IMR-90 (cell line): Measurements from ENCODE around the gene NPC1. TPM values are rescaled to one million over a fixed set of nuclear protein-coding genes. Genes with fewer than 3 reads are reported as not detected.

ENCODE experiments used
- ATAC-seq: fragments of 200-7000 bp; cut with Tn5 transposase; 2 replicates; pipeline ENCODE4 v1.9.1; 2020; ENCODE audit warnings: low read depth, mild to moderate bottlenecking, moderate library complexity
- BruUV-seq: library from RNA; stranded (reverse); fragments of 400-500 nt; replicated peaks from 2 replicates; lab custom pipeline; 2021; lab: Mats Ljungman, UMichigan
- CTCF ChIA-PET: fragments of 300-600 bp; formaldehyde crosslinking; extraction: SDS; loops from one replicate; lab custom pipeline; 2021; ENCODE audit warnings: antibody characterized with exemption; lab: Yijun Ruan, JAX
- POLR2A ChIA-PET: fragments of 300-600 bp; sonication (Branson Sonifier 250); formaldehyde crosslinking; loops from one replicate; lab custom pipeline; 2022; ENCODE audit warnings: antibody characterized with exemption; ENCODE audit not compliant: unreplicated experiment; lab: Charles Lee
- DNase-seq: peaks from one replicate; pipeline ENCODE4 v3.0.0; 2013
- H2AFZ ChIP-seq: replicated peaks from 2 replicates; pipeline ENCODE3; 2013; ENCODE audit warnings: low read length, mild to moderate bottlenecking; ENCODE audit not compliant: poor library complexity
- H2AK5ac ChIP-seq: 2 replicates; pipeline ENCODE4 v1.6.1; 2013; ENCODE audit warnings: low read depth, low read length, inconsistent platforms
- H2AK9ac ChIP-seq: replicated peaks from 2 replicates; pipeline ENCODE3; 2013; ENCODE audit warnings: mild to moderate bottlenecking, low read depth, low read length, moderate library complexity; ENCODE audit not compliant: poor library complexity
- H2BK120ac ChIP-seq: 2 replicates; pipeline ENCODE4 v1.6.1; 2013; ENCODE audit warnings: low read depth, low read length, inconsistent platforms
- H2BK15ac ChIP-seq: 3 replicates; pipeline ENCODE4 v1.6.1; 2013; ENCODE audit warnings: low read depth, low read length, inconsistent platforms
- H2BK20ac ChIP-seq: 2 replicates; pipeline ENCODE4 v1.6.1; 2013; ENCODE audit warnings: low read depth, mild to moderate bottlenecking, inconsistent platforms, low read length, moderate library complexity
- H2BK5ac ChIP-seq: 2 replicates; pipeline ENCODE4 v1.6.1; 2013; ENCODE audit warnings: mild to moderate bottlenecking, low read depth, low read length, inconsistent platforms; ENCODE audit not compliant: poor library complexity, severe bottlenecking
- H3K14ac ChIP-seq: replicated peaks from 2 replicates; pipeline ENCODE4 v1.6.1; 2013; ENCODE audit warnings: low read depth, low read length, inconsistent platforms
- H3K18ac ChIP-seq: 2 replicates; pipeline ENCODE4 v1.6.1; 2013; ENCODE audit warnings: low read depth, low read length, control low read depth
- H3K23ac ChIP-seq: 2 replicates; pipeline ENCODE4 v1.6.1; 2013; ENCODE audit warnings: low read depth, low read length, inconsistent platforms
- H3K27ac ChIP-seq: 2 replicates; pipeline ENCODE4 v1.5.1; 2013; ENCODE audit warnings: mild to moderate bottlenecking, control low read depth, low read length; ENCODE audit not compliant: insufficient read depth
- H3K27me3 ChIP-seq: 2 replicates; pipeline ENCODE4 v1.6.1; 2013; ENCODE audit warnings: low read length; ENCODE audit not compliant: control insufficient read depth, insufficient read depth
- H3K36me3 ChIP-seq: 2 replicates; pipeline ENCODE4 v1.6.1; 2013; ENCODE audit warnings: low read length, mixed read lengths; ENCODE audit not compliant: control insufficient read depth, insufficient read depth
- H3K4ac ChIP-seq: 2 replicates; pipeline ENCODE4 v1.6.1; 2013; ENCODE audit warnings: low read depth, low read length, inconsistent platforms
- H3K4me1 ChIP-seq: 2 replicates; pipeline ENCODE4 v1.6.1; 2013; ENCODE audit warnings: low read length, mixed read lengths; ENCODE audit not compliant: control insufficient read depth, insufficient read depth
- H3K4me2 ChIP-seq: 2 replicates; pipeline ENCODE4 v1.6.1; 2013; ENCODE audit warnings: low read depth, mild to moderate bottlenecking, control low read depth, low read length, moderate library complexity
- H3K4me3 ChIP-seq: 2 replicates; pipeline ENCODE4 v1.5.1; 2013; ENCODE audit warnings: low read depth, mild to moderate bottlenecking, control low read depth, low read length, moderate library complexity; ENCODE audit not compliant: insufficient read depth
- H3K56ac ChIP-seq: 2 replicates; pipeline ENCODE4 v1.6.1; 2013; ENCODE audit warnings: low read length, inconsistent platforms; ENCODE audit not compliant: insufficient read depth; ENCODE audit errors: extremely low read depth
- H3K79me1 ChIP-seq, 2 experiments: 2 replicates each; pipeline ENCODE4 v1.6.1; 2013; ENCODE audit warnings: low read length in 2 of 2, inconsistent platforms in 1 of 2, low read depth in 1 of 2
- H3K9ac ChIP-seq: 2 replicates; pipeline ENCODE4 v1.6.1; 2013; ENCODE audit warnings: low read depth, low read length, control low read depth
- H3K9me1 ChIP-seq: 2 replicates; pipeline ENCODE4 v1.6.1; 2013; ENCODE audit warnings: low read length, inconsistent platforms; ENCODE audit not compliant: insufficient read depth
- H3K9me3 ChIP-seq: 2 replicates; pipeline ENCODE4 v1.6.1; 2013; ENCODE audit warnings: low read length; ENCODE audit not compliant: control insufficient read depth, insufficient read depth
- H4K20me1 ChIP-seq: 2 replicates; pipeline ENCODE4 v1.6.1; 2013; ENCODE audit warnings: low read length, inconsistent platforms; ENCODE audit not compliant: insufficient read depth
- H4K5ac ChIP-seq: 2 replicates; pipeline ENCODE4 v1.6.1; 2013; ENCODE audit warnings: mild to moderate bottlenecking, low read depth, low read length, control low read depth
- H4K8ac ChIP-seq, 2 experiments: 2 replicates each; pipeline ENCODE4 v1.6.1; 2013; ENCODE audit warnings: low read depth in 2 of 2, low read length in 2 of 2, control low read depth in 1 of 2, inconsistent platforms in 1 of 2
- H4K91ac ChIP-seq: 2 replicates; pipeline ENCODE4 v1.6.1; 2013; ENCODE audit warnings: low read depth, low read length, inconsistent platforms; ENCODE audit not compliant: insufficient read depth
- CEBPB ChIP-seq: IDR thresholded peaks from 2 replicates; pipeline ENCODE4 v1.6.1; 2012; ENCODE audit warnings: low read depth, low read length, improper control_type of control experiment
- CHD1 ChIP-seq: IDR thresholded peaks from 2 replicates; pipeline ENCODE4 v1.6.1; 2012; ENCODE audit warnings: low read depth, low read length, improper control_type of control experiment
- CTCF ChIP-seq: conservative IDR thresholded peaks from 2 replicates; pipeline ENCODE4 v1.5.1; 2012; ENCODE audit warnings: mild to moderate bottlenecking, low read depth, low read length, improper control_type of control experiment
- ELK1 ChIP-seq: fragments of 150-350 bp; IDR thresholded peaks from 2 replicates; pipeline ENCODE4 v1.6.1; 2016; ENCODE audit warnings: low read depth, mild to moderate bottlenecking, low read length, moderate library complexity, borderline replicate concordance
- FOS ChIP-seq: fragments of 150-350 bp; IDR thresholded peaks from 2 replicates; pipeline ENCODE4 v1.6.1; 2016; ENCODE audit warnings: low read depth, low read length
- MAZ ChIP-seq: IDR thresholded peaks from 2 replicates; pipeline ENCODE4 v1.6.1; 2012; ENCODE audit warnings: low read depth, mild to moderate bottlenecking, low read length, improper control_type of control experiment, moderate library complexity, borderline replicate concordance
- SMC3 ChIP-seq: fragments of 150-350 bp; IDR thresholded peaks from 2 replicates; pipeline ENCODE4 v1.6.1; 2016; ENCODE audit warnings: low read depth, mild to moderate bottlenecking, antibody characterized with exemption, low read length, moderate library complexity
- WGBS, 2 experiments: methylation state at CpG; one replicate each; pipeline versions ENCODE4 v1.1.5 to v1.1.7; 2013; ENCODE audit warnings: missing lambda C conversion rate in 2 of 2; ENCODE audit not compliant: insufficient read length in 1 of 2; ENCODE audit errors: extremely low coverage in 2 of 2; 5-methylcytosine and 5-hydroxymethylcytosine counted together
- dilution Hi-C: fragments of 300-500 bp; cut with HindIII; formaldehyde crosslinking; loops from one replicate; pipeline ENCODE4 v1.14.3; 2018; ENCODE audit warnings: low sequenced_read_pairs; ENCODE audit not compliant: unreplicated experiment
- in situ Hi-C: fragments of 300-500 bp; cut with MboI; formaldehyde crosslinking; loops from 3 replicates; pipeline ENCODE4 v1.14.3; 2019; ENCODE audit warnings: low sequenced_read_pairs, inconsistent platforms, mixed read lengths
- intact Hi-C: fragments of 100-400 bp; cut with micrococcal nuclease; formaldehyde crosslinking; loops from 2 replicates; pipeline ENCODE4 v1.10.0; 2022
- polyA plus RNA-seq, 3 experiments: library from polyadenylated mRNA; depleted of rRNA; stranded (reverse); fragments of >200 nt; gene quantifications; 2 replicates each; pipeline ENCODE4 v1.2.3, GENCODE V29; 2012; ENCODE audit warnings: low replicate concordance in 1 of 3
- total RNA-seq: library from RNA; depleted of rRNA; stranded (reverse); fragments of >200 nt; gene quantifications from 2 replicates; pipeline ENCODE4 v1.2.3, GENCODE V29; 2012

The NPC1 gene
- total and polyA plus RNA-seq, 2 of the 4 experiments (the other 2 are of a cell fraction) = 7.5 to 7.9 TPM

DNA sequence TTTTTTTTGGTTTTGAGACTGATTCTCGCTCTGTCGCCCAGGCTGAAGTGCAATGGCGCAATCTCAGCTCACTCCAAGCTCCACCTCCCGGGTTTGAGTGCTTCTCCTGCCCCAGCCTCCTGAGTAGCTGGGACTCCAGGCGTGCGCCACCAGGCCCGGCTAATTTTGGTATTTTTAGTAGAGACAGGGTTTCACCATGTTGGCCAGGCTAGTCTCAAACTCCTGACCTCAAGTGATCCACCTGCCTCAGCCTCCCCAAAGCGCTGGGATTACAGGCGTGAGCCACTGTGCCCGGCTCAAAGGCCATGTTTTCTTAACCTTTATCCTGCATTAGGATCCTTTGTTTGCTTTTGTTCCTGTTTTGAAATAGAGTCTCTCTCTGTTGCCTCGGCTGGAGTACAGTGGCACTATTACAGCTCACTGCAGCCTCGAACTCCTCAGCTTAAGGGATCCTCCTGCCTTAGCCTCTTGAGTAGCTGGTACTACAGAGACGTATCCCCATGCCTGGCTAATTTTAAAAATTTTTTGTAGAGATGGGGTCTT, 41.0 kb downstream of the NPC1 start:
- no peak overlapping the region for H2BK5ac ChIP-seq
- no peaks in the 10 kb centered on the region for H3K4me1 ChIP-seq
- no TSS peak for BruUV-seq
- ChIA-PET CTCF (no interaction called here), POLR2A (no interaction called here)
- no peak overlapping the region for H4K91ac ChIP-seq
- H3K56ac ChIP-seq = no peak overlapping the region
- H2BK120ac ChIP-seq = no peak overlapping the region
- H3K36me3 ChIP-seq = peaks cover 44% of the 10 kb centered on the region
- no peak overlapping the region for H2BK15ac ChIP-seq
- no peaks in the 10 kb centered on the region for H4K20me1 ChIP-seq
- in situ Hi-C loops (no loop called here), intact Hi-C loops (no loop called here), dilution Hi-C loops (no loop called here)
- H4K8ac ChIP-seq = no peak overlapping the region
- no peak overlapping the region for H3K4me2 ChIP-seq
- 93% methylated on average over 3 of the region's 13 CpGs; no CpG with 5 or more reads in 1 of the 2 experiments for WGBS, 2 experiments
- H4K5ac ChIP-seq = no peak overlapping the region
- peaks cover 0 to 3% of the 10 kb centered on the region in 2 experiments; a peak in 1 of 4 replicates for H3K79me1 ChIP-seq
- no peak overlapping the region for H3K4ac ChIP-seq
- no peak overlapping the region for H2BK20ac ChIP-seq
- no peak for ATAC-seq
- no peak overlapping the region for H3K14ac ChIP-seq
- H2AK5ac ChIP-seq = no peak overlapping the region
- H2AK9ac ChIP-seq = no peak overlapping the region
- no peak overlapping the region for H2AFZ ChIP-seq
- H3K23ac ChIP-seq = no peak overlapping the region
- H3K4me3 ChIP-seq = no peak overlapping the region
- peaks cover 7% of the 10 kb centered on the region; the same call in 1 of the 2 replicates for H3K9me1 ChIP-seq
- H3K18ac ChIP-seq = no peak overlapping the region
- H3K27ac ChIP-seq = no peak overlapping the region
- TF ChIP-seq SMC3 (no peak), CHD1 (no peak), CTCF (no peak), ELK1 (no peak), FOS (no peak), MAZ (no peak), CEBPB (no peak)
- DNase-seq = no peak
- H3K9ac ChIP-seq = no peak overlapping the region
- H3K27me3 ChIP-seq = no peaks in the 10 kb centered on the region
- H3K9me3 ChIP-seq = no peaks in the 10 kb centered on the region
